Effector CD4-positive, alpha-beta T cell (primary cell): ENCODE results near the gene INO80E.
"Not testable (repeated sequence)": the region's sequence is repeated elsewhere in the genome, so short reads cannot be mapped to it uniquely, and the experiment has no call there.

Experiments
- DNase-seq: peaks from one replicate; pipeline ENCODE4 v3.0.0-alpha.2; 2020

Gene INO80E

GRCh38 chr16:30032083-30032819 lies 36.2 kb downstream of the INO80E start:
- peak; percentile 47 for DNase-seq

- DNase-seq, result no peak
Measured at GRCh38 chr16:30033270-30033669, 37.2 kb downstream of the INO80E start.

- DNase-seq, result no peak
Measured at GRCh38 chr16:30040221-30040620, 44.2 kb downstream of the INO80E start.

DNA sequence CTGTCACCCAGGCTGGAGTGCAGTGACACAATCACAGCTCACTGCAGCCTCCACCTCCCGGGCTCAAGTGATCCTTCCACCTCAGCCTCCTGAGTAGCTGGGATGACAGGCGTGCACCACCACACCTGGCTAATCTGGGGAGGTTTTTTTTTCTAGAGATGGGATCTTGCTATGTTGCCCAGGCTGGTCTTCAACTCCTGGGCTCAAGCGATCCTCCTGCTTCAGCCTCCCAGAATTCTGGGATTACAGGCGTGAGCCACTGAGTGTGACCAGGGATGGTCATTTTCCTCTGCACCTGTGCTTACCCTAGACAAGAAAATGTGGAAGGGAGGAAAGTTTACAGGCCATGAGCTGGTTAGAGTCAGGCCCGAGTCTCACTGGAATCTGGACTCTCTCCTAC lies 44.6 kb downstream of the INO80E start:
- not testable (repeated sequence) for DNase-seq

DNA sequence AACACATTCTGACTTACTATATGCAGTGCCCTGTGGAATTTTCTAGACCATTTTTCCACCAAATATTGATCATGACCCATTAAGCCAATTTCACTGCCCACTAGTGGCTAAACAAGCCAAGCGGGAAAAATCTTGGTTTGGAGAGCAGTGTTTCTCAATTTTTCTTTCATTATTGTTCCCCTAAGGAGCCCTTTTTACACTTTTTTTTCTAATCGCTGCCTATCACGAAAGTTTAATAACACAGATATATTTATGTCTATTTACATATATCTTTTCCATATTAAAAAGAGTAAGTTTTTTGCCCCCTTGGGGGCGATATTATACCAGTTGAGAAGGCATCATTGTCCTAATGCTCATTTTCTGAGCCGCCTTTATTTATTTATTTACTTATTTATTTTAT lies 45.8 kb downstream of the INO80E start:
- DNase-seq, result no peak

- DNase-seq, result no peak
Measured at GRCh38 chr16:30046178-30046577, 50.1 kb downstream of the INO80E start.

DNA sequence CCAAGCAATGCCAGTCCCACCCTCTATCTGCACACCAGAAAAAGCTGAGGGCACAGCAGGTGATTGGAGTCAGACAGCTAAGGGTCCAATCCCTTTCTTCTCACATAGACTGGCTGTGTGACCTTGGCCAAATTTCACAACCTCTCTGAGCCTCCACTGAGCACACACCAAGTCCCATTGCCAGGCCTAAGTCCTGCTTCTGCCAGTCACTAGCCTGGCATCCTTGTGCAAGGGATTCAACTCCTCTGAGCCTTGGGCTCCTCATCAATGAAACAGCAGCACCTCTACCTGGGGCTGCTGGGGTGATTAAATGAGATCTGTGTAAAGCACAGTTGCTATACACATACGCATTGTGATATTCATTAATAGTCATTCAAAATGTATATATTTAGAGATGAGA lies 50.5 kb downstream of the INO80E start:
- no peak for DNase-seq

DNA sequence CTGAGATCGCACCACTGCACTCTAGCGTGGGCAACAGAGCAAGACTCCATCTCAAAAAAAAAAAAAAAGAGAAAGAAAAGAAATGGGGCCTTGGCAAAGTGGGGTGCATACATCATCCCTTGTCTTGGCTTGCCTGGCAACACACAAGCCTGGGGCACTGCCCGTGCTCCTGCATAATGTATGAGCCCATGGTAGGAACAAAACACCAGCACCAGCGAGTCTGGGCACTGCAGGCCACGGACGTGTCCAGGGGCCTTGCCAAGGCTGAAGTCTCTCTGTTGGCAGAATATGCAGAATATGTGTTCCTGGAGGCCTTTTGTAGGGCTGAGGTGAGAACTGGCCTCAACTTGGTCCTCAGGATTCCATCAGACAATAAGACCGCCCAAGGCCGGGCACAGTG lies 53.8 kb downstream of the INO80E start:
- no peak for DNase-seq

- DNase-seq, result no peak
Measured at GRCh38 chr16:30051518-30051917, 55.5 kb downstream of the INO80E start.

- peak; percentile 78 for DNase-seq
Measured at GRCh38 chr16:30052671-30053372, 56.8 kb downstream of the INO80E start.

DNA sequence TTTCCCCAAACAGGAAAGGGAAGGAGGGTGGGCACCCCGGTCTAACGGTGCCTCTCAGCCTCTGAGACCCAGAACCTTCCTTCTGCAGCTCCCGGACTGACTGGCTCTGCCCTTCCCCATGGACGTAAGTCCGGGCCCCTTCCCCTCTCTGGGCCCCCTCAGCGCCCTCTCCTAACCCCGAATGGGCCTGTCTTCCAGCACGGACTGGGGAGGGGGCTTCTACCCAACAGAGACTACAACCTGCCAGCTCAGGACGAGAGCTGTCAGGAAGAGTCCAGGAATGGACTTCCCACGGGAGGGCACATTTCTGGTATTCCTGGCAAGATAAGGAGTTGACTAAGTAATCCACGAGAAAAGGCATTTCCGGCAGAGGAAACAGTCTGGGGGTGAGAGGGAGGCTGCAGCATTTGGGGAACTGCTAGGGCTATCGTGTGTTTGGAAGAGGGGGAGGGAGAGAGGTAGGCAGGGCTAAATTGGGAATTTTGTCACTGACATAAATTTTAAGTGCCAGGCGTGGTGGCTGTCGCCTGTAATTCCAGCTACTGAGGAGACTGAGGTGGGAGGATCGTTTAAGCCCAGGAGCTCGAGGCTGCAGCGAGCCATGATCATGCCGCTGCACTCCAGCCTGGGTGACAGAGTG lies 57.5 kb downstream of the INO80E start:
- no peak for DNase-seq

GRCh38 chr16:30054451-30054850 lies 58.4 kb downstream of the INO80E start:
- no peak for DNase-seq

GRCh38 chr16:30054959-30055553 lies 59.0 kb downstream of the INO80E start:
- DNase-seq, result no peak
